Putamen (tissue), 1 donor: ENCODE results near the gene ANKRD53.

ENCODE experiments used
- DNase-seq: peaks from one replicate; pipeline ENCODE4 v3.0.0-alpha.2; 2016; ENCODE audit warnings: low spot score

Gene ANKRD53

GRCh38 chr2:70943205-70943871, 35.1 kb upstream of the ANKRD53 start:
- no peak for DNase-seq

- DNase-seq: no peak
Observed at GRCh38 chr2:70944111-70944690, 34.2 kb upstream of the ANKRD53 start.

- peak; percentile 9 for DNase-seq
Observed at GRCh38 chr2:70946832-70947442, 31.5 kb upstream of the ANKRD53 start.

- no peak for DNase-seq
Observed at GRCh38 chr2:70947556-70948184, 30.8 kb upstream of the ANKRD53 start.

GRCh38 chr2:70948337-70949003, 30.0 kb upstream of the ANKRD53 start:
- DNase-seq: peak; percentile 56

- DNase-seq: no peak
Observed at GRCh38 chr2:70949086-70949485, 29.3 kb upstream of the ANKRD53 start.

- DNase-seq: no peak
Observed at GRCh38 chr2:70954886-70955285, 23.5 kb upstream of the ANKRD53 start.

GRCh38 chr2:70956141-70956540, 22.3 kb upstream of the ANKRD53 start:
- DNase-seq: no peak

- no peak for DNase-seq
Observed at GRCh38 chr2:70957798-70958197, 20.6 kb upstream of the ANKRD53 start.

GRCh38 chr2:70958759-70959158, 19.7 kb upstream of the ANKRD53 start:
- DNase-seq: no peak

GRCh38 chr2:70959271-70959761, 19.1 kb upstream of the ANKRD53 start:
- no peak for DNase-seq

GRCh38 chr2:70959851-70960832, 18.3 kb upstream of the ANKRD53 start:
- DNase-seq: no peak

- no peak for DNase-seq
Observed at GRCh38 chr2:70960833-70961647, 17.4 kb upstream of the ANKRD53 start.

- DNase-seq: no peak
Observed at GRCh38 chr2:70961648-70961994, 16.8 kb upstream of the ANKRD53 start.

- DNase-seq: no peak
Observed at GRCh38 chr2:70962211-70962884, 16.1 kb upstream of the ANKRD53 start.

GRCh38 chr2:70962885-70963878, 15.2 kb upstream of the ANKRD53 start:
- no peak for DNase-seq

GRCh38 chr2:70964133-70964532, 14.3 kb upstream of the ANKRD53 start:
- no peak for DNase-seq

GRCh38 chr2:70964596-70965386, 13.6 kb upstream of the ANKRD53 start:
- peak; percentile 55 for DNase-seq
